Fibroblast of skin of left biceps (primary cell): ENCODE measurements around the gene PCCA.
"Not testable (repeated sequence)": the region's sequence is repeated elsewhere in the genome, so short reads cannot be mapped to it uniquely, and the experiment has no call there.

Experiments used
- DNase-seq, 2 experiments: peaks; one replicate each; pipeline ENCODE4 v3.0.0-alpha.2; 2013; ENCODE audit warnings: low read depth in 2 of 2

PCCA gene

GRCh38 chr13:100541897-100542825 is 453.3 kb downstream of the PCCA start:
- no peak for DNase-seq

- DNase-seq: peak; percentile 17 to 33
Observed at GRCh38 chr13:100542826-100543156, 453.9 kb downstream of the PCCA start.

GRCh38 chr13:100543872-100544602 is 455.1 kb downstream of the PCCA start:
- DNase-seq: no peak

DNA sequence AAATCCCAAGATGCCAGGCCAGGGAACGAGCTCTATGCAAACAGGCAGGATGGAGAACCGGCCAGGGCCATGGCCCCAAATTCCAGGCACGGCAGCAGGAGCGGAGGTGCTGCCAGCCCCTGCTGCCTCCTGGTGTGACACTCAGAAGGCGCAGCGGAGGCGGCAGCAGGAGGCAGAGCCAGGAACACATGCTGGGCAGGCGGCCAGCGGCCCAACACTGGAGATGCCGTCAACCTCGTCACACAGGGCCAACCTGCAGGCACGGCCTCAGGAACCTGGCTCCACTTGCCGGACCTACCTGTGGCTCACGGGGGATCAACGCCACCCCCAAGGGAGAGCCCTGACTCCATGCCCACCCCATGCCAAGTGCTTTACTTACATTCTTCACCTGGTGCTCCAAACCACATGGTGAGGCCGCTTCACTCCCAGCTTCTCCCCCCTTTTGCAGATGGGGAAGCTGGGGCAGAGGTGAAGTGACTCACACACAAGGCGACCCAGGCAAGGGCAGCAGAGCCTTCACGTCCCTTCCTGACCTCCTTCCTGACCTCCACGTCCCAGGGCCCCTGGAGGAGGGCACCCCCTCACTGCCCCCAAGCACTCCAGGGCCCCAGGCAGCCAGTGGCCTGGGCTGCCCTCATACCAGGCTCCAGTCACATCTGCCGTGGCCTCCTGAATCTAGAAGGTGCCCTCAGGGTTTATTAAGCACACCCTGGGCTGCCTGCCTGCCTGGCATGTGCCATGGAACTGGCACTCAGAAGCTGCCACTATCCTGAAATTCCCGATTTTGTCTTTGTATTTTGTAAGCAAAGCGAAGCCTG is 456.2 kb downstream of the PCCA start:
- DNase-seq: no peak

DNA sequence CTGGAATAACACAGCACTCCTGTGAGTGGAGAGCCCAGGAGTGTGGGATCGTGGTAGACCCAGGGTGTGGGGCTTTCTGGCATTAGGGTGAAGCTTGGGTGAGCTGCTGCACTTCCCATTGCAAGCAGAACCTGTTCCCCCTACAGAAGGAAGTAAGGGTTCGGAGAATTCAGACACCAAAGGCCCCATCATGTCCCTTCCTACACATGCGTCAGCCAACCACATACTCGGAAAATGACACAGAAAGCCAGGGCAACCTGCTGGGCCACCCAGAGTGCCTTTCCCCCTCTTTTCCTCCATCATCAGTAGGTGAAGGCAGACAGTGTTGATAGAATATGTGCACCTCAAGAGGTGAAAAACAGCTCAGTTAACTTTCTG is 456.8 kb downstream of the PCCA start:
- no peak for DNase-seq

DNA sequence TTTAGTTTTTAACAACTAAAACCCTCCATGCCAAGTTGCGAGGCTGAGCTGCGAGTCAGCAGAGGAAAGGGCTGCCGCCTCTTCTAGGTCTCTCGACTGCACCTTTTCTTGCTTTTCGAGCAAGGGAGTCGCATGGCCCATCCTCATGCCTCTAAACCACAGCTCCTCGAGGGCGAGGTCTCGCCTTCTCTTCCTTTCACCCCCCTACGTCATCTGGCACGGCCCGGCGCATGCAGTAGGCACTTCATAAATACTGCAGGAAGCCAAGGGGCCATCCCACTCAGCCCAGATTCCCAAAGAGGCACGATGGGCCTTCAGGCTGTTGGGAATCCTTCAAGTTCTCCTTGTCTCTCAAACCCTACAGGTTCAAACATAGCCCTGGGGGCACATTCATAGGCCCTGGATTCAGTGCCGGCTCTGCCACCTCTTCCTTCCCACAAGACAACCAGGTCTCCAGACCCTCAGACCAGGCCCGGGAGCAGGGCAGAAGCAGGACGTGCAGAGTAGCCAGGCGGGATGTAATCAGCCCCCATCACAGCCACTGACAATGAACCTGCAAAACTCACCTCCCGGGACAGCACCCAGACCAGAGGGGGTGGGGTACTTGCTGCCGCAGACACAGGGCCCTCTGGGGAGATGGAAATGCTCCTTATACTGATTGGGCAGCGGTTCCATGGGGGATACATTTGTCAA is 458.0 kb downstream of the PCCA start:
- DNase-seq: no peak

DNA sequence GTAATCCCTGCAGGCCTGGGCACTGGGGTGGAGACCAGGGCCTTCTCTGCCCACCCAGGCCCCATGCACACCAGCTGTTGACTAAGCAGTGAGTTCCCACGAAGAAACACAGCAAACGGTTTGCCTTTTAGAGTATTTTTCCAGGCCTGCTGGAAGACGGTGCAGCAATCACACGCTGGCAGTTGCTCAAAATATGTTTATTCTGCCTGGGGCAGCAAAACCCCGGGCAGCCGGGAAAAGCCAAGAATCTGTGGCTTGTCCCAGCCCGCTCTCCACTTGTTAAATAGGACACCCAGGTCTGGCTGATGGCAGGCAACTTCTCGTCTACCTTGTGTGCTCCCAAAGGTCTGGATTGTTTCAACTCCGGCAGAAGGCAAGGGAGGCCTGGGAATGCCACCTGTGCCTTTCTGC is 458.9 kb downstream of the PCCA start:
- DNase-seq: no peak

GRCh38 chr13:100549316-100549715 is 460.4 kb downstream of the PCCA start:
- no peak for DNase-seq

- no peak for DNase-seq
Observed at GRCh38 chr13:100552755-100553154, 463.9 kb downstream of the PCCA start.

GRCh38 chr13:100559886-100560285 is 471.0 kb downstream of the PCCA start:
- no peak for DNase-seq

DNA sequence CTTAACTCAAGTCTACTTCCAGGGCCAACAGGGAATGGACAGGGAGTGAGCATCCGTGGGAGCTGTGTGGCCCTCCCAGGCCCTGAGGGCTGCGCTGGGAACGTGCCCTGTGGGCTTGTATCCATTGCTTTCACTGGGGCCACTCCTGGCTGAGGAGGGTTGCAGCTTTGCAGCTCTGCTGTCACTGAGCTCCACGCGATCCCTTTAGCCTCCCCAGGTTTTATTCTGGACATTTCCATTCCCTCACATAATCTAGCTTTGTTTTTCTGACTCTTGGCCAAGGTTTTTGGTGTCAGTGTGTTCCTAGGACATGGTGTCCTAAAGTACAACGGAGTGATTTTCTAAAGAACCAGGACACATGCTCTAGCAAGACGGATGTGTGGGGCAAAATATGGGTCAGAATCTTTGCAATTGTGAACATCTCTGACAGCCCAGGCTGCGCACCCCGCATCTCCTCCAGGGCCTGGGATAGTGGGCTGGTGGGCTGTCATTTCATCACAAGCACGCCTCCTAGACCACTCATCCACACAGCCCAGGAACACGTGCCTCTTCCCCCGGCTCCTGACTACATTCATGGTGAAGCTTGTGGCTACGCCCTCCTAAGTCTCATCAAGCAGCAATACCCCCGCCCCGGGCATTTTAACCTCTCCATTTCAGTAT is 471.7 kb downstream of the PCCA start:
- no peak for DNase-seq

DNA sequence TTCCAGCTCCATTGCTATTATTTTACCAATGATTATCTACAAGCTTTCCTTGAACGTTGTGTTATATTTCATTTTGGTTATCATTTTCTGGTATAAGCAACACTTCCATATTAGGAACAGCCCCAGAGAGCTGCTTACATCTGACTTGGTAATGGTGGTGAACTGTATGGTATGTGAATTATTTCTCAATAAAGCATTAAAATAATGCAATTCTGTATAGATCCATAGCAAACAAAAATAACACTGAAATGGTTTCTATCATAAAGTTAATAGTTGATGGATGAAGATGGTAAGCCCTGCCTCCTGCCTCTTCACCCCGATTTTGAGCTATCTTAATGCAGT is 472.2 kb downstream of the PCCA start:
- no peak for DNase-seq

- DNase-seq: no peak
Observed at GRCh38 chr13:100561599-100562204, 472.8 kb downstream of the PCCA start.

DNA sequence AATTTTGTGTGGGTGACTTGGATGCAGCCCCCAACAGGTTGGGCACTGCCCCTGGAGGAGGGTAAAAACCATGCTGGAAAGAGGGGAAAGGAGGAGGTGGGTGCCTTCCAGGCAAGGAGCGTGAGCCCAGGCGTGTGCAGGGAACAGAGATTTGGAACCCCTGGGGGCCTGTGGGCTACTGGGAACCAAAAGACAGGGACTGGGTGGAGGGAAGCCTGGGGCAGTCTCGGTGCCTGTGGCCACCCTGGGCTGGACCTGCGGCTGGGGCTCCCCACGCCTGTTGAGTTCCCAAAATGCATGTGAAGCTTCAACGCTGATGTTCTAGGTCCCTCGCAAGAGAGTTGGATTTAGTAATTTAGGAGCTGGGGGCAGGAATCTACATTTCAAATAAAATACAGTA is 474.9 kb downstream of the PCCA start:
- DNase-seq: no peak

GRCh38 chr13:100564444-100565223 is 475.7 kb downstream of the PCCA start:
- DNase-seq: no peak

DNA sequence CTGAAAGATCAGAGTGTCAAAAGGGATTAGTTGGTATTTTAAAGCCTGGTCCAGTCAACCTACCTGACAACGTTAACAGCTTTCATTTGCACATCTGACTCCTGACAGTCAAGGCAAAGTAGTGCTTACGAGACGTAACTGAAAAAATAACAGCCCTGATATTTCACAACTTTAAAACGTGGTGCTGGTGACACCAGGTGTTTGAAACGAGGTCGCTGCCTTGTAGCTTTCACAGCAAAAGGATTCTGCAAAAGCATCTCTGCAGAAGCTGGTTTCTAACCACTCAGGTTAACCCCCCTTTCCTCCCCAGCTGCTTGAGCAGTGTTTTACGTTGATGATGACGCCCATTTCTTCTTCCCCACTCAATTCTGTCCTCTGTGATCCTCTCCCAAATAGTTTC is 476.4 kb downstream of the PCCA start:
- DNase-seq: no peak

DNA sequence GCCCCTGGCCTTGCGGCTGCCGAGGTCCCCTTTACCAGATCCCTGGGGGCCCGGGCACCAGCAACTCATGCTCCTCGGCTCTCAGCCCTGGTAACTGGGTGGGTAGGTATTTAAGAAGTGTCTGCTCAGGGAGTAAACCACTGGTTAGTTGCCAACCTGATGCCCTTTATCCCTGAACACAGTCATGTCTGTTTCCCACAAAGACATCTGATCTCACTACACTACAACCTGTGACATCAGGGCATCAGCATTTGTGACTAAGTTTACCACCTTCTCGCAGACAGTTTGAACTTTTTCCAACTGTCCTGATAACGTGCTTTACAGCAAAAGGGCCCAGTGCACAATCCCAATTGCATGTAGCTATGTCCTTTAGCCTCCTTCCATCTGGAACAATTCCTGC is 477.6 kb downstream of the PCCA start:
- no peak for DNase-seq

- peak; percentile 27 to 42 for DNase-seq
Observed at GRCh38 chr13:100573121-100573520, 484.2 kb downstream of the PCCA start.

DNA sequence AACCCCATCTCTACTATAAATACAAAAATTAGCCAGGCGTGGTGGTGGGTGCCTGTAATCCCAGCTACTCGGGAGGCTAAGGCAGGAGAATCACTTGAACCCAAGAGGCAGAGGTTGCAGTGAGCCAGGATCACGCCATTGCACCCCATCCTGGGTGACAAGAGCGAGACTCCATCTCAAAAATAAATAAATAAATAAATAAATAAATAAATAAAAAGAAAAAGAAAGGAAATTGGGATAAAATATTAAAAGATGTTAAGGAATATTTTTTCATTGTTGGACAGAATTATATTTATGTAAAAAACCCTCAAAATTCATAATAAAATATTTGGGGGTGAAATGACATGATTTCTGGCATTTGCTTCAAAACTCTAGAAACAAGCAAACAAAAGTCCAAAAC is 488.3 kb downstream of the PCCA start:
- DNase-seq: not testable (repeated sequence)
